Anterior cingulate cortex (tissue), 58 donors: Measurements from ENCODE around the gene TRAF7.

Experiments
- DNase-seq, 58 donors: peaks; one replicate each; lab custom pipeline; 2025; lab: John Stamatoyannopoulos, UW

The TRAF7 gene

DNA sequence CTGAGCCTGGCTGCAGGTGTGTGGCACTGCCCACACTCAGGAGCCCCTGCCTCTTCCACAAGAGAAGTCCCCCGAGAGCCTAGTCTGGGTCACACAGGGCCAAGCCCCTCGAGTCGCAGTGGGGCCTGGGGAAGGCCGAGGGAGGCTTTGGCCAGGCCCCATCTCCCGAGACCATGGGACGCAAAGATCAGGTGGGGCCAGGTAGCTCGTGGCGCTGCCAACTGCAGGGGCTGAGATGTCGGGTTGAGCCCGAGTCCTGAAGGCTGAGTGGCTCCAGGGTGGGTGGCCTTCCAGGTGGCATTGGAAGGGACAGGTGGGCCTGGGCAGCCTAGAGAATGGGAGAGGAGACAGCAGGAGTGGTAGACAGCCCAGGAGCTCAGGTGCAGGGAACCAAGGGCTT lies 6.3 kb downstream of the TRAF7 start:
- DNase-seq: no peak

- DNase-seq: no peak
Observed at GRCh38 chr16:2162676-2163118, 7.1 kb downstream of the TRAF7 start.

GRCh38 chr16:2163211-2163881 lies 7.8 kb downstream of the TRAF7 start:
- DNase-seq: no peak

- no peak for DNase-seq
Observed at GRCh38 chr16:2165861-2166260, 10.3 kb downstream of the TRAF7 start.

GRCh38 chr16:2166263-2167067 lies 10.9 kb downstream of the TRAF7 start:
- no peak for DNase-seq

DNA sequence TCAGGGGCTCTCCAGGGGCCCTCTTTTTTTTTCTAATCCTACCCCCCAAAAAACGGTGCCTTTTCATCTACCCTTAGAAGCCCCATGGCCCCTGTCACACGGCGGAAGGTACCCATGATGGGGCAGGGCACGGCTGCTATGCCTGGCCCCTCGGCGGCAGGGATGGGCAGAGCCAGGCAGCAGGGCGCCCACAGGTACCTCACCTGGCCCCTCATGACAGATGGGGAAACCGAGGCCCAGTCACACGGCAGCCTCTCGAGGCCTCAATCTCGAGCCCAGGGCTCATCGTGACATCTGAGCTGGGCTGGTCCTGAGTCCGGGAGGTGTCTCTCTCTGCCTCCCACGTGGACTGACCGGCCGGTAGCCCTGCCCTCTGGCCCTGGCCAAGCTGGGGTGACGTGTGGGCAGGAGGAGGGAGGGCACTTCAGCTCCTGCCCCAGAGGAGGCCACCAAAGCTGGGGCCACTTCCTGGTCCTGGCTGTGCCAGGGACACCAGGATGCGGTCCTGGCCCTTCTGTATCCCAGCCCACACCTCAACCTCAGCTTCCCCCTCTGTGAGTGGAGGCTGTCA lies 11.6 kb downstream of the TRAF7 start:
- no peak for DNase-seq

DNA sequence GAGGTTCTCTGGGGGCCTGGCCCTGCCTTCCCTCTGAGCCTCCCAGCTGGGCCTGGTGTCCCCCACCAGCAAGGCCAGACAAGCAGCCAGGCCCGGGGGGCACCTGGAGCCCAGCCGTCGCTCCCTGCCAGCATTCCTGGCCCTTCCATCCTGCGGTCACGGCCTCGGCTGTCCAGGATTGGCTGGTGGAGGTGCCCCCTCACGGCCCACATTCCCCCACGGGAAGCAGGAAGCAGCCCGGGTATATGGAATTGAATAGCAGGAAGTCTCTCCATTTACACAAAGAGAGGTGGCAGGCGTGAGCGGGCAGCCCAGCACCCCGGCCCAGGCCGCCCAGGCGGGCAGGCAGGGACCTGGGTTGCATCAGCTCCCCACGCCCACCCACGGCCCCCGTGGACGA lies 14.5 kb downstream of the TRAF7 start:
- DNase-seq: no peak

DNA sequence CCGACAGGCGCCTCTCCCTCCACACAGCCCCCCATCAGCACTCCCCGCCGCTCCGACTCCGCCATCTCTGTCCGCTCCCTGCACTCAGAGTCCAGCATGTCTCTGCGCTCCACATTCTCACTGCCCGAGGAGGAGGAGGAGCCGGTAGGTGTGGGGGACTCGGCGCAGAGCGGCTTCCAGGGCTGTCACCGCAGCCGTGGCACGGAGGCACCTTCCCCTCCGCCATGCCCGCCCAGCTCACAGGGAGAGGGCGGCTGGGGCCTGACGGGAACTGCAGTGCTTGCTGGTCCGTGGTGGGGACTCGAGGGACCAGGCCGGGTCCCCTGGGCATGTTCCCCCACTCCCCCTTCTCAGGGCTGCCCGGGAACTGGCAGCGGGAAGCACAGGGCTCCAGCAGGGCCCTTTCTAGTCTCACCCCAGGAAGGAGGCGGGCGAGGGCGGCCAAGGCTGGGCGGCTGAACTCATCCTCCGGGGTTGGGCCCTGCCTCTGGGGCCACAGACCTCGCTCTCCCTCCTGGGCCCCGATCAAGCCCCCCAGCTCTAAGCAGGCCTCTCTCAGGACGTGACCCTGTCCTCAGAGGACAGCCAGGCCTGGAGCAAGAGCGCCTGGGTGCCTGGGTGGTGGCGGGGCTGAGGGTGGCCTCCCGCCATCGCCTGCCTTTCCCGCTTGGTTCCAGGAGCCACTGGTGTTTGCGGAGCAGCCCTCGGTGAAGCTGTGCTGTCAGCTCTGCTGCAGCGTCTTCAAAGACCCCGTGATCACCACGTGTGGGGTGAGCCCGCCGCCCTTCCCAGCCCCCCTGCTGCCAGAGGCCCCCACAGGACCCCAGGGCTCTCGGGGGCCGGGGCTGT lies 15.2 kb downstream of the TRAF7 start:
- DNase-seq: no peak

DNA sequence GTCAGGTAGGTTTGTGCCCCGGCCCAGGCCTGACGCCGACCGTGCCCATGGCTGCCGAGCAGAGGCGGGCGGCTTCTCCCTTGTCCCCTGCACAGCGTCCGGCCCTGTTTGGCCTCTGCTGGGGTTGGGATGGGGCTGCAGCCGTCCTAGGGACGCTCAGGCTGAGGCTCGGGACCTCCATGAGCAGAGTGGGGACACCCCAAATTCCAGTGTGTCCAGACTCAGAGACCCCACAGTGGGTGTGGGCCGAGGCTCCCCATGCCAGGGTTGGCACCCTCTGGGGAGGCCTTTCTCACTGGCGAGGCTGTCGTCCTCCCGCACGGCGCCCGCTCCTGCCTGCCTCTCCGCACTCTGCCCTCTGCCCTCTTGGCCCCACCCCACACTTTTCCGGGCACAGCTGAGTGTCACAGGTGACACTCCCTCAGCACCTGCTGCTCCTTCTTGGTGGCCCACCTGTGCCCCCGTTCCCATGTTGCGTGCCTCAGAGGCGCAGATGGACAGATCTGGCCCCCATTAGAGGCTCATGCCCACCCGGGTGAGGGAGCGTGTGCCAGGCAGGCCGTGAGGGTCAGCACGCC lies 16.1 kb downstream of the TRAF7 start:
- no peak for DNase-seq

GRCh38 chr16:2172688-2173335 lies 17.2 kb downstream of the TRAF7 start:
- DNase-seq: no peak

DNA sequence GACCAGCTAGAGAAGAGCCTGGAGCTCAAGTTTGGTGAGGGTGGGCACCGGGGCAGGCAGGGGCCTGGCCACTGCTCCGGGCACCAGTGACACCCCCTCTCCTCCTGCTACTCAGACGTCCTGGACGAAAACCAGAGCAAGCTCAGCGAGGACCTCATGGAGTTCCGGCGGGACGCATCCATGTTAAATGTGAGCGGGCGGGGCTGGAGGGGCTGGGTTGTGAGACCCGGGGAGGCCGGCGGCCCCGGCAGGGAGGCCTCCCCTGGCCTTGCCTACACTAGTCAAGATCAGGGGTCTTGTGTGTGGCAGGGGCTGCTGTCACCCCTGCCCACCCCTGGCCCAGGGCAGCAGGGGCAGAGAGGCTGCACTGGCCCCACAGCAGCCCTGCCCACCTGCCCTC lies 17.8 kb downstream of the TRAF7 start:
- no peak for DNase-seq

- DNase-seq: no peak
Observed at GRCh38 chr16:2173916-2174315, 18.3 kb downstream of the TRAF7 start.

GRCh38 chr16:2174396-2175131 lies 19.0 kb downstream of the TRAF7 start:
- DNase-seq: peak in 12 of 58 donors; percentile 15 to 75 (median 29)

DNA sequence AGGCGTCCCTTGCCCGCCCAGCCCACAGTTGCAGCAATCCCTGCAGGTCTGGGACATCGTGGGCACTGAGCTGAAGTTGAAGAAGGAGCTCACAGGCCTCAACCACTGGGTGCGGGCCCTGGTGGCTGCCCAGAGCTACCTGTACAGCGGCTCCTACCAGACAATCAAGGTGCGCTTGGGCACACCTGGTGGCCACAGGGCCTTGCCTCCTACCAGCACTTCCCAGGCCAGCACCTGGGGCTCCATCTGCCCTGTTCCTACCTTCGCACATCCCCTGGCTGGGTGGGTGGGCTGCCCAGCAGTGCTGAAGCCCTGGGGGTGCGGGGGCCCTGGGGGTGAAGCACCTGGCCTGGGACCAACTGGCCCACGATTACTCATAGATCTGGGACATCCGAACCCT lies 19.9 kb downstream of the TRAF7 start:
- DNase-seq: no peak

DNA sequence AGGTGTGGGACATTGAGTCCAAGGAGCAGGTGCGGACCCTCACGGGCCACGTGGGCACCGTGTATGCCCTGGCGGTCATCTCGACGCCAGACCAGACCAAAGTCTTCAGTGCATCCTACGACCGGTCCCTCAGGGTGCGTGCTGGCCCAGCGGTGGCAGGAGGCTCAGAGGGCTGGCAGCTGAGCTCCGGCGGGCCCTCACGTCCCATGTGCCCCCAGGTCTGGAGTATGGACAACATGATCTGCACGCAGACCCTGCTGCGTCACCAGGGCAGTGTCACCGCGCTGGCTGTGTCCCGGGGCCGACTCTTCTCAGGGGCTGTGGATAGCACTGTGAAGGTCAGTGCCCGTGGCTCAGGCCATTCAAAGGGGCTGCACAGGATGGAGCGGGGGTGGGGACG lies 20.5 kb downstream of the TRAF7 start:
- DNase-seq: no peak

DNA sequence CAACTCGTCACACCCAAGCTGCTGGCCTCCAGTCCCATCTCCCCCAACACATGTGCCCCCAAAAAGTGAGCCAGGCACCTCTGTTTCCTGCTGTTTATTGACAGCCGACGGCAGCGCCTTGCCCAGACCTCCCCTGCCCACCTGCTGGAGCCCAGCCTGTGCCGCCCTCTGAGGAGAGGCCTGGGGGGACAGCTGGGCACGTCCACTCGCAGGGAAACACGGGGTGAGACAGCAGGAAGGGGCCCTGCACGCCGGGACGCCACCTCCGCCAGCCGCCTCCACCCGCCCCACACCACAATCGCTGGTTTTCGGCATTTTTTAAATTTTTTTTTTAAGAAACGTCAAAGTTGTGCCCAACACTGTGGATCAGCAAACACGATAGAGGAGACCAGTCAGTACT lies 21.5 kb downstream of the TRAF7 start:
- DNase-seq: no peak

DNA sequence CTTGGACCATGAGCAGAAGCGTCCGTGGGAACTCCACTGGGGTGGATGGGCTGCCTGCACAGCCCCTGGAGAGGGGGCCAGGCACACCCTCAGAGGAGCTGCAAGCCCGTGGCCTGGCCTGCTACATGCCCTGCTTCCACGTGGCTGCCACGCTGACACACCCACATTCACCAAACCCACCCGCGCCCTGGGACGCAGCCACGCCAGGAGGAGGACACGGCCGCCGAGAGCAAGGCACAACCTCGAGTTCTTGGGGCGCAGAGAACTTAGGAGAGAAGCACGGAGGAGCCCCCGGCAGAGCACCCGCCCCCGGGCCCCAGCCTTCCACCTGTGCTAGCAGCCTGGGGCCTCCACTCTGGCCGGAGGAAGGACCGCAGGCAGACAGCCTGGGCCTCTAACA lies 22.0 kb downstream of the TRAF7 start:
- DNase-seq: no peak

DNA sequence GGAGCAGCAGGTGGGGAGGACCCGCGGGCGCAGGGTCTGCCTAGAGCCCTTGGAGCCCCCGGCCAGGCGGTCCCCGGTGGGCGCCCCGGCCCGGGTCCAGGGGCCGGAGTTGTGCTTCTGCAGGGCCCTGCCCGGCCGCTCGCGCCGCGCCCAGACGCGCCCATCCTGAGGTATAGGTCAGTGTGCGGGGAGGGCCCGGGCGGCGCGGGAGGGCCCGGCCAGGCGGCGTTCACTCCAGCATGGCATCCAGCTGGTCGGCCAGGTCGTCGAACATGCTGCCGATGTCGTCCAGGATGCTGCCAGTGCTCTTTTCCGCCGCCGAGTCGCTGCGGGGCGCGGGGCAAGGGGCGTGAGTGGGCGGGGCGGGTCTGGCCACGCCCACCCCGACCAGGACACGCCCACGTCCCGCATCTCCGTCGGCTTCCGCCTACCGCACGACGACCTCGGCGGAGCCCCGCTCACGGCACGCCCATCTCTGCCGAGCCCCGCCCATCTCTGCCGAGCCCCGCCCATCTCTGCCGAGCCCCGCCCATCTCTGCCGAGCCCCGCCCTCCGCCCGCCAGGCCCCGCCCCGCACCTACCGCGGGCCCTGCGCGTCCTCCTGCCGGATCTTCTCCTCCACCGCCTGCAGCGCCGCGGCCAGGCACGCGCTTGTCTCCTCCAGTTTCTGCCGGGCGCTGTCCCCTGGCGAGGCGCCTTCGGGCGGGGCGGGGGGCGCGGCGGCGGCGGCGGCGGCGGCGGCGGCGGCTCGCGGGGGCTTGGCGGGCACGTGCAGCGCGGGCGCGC lies 22.9 kb downstream of the TRAF7 start:
- peak in 2 of 58 donors; percentile 18 to 27 for DNase-seq
